ENCODE measurements around the gene CIRBP.

CIRBP gene

GRCh38 chr19:1230783-1231489 is 38.2 kb upstream of the CIRBP start:
- no peak for DNase-seq (ENCODE audit: low read depth in 1 of 2, low spot score in 1 of 2)

- DNase-seq (ENCODE audit: low read depth in 1 of 2, low spot score in 1 of 2), result no peak
Measured at GRCh38 chr19:1231729-1232637, 37.1 kb upstream of the CIRBP start.

GRCh38 chr19:1232652-1233072 is 36.5 kb upstream of the CIRBP start:
- DNase-seq (ENCODE audit: low read depth in 1 of 2, low spot score in 1 of 2), result no peak

GRCh38 chr19:1233115-1233667 is 35.9 kb upstream of the CIRBP start:
- DNase-seq (ENCODE audit: low read depth in 1 of 2, low spot score in 1 of 2), result no peak

GRCh38 chr19:1234051-1234954 is 34.8 kb upstream of the CIRBP start:
- DNase-seq (ENCODE audit: low read depth in 1 of 2, low spot score in 1 of 2), result no peak

GRCh38 chr19:1234955-1235380 is 34.2 kb upstream of the CIRBP start:
- DNase-seq (ENCODE audit: low read depth in 1 of 2, low spot score in 1 of 2), result no peak

- DNase-seq (ENCODE audit: low read depth in 1 of 2, low spot score in 1 of 2), result no peak
Measured at GRCh38 chr19:1235625-1236538, 33.2 kb upstream of the CIRBP start.

- no peak for DNase-seq (ENCODE audit: low read depth in 1 of 2, low spot score in 1 of 2)
Measured at GRCh38 chr19:1236576-1236975, 32.6 kb upstream of the CIRBP start.

- no peak for DNase-seq (ENCODE audit: low read depth in 1 of 2, low spot score in 1 of 2)
Measured at GRCh38 chr19:1237027-1237659, 32.0 kb upstream of the CIRBP start.

GRCh38 chr19:1237754-1238368 is 31.3 kb upstream of the CIRBP start, which contains the start of gene CBARP:
Gene CBARP (minus strand): TSS chr19:1238005. CDS start chr19:1236100, 1,905 bp downstream.
- no peak for DNase-seq (ENCODE audit: low read depth in 1 of 2, low spot score in 1 of 2)

GRCh38 chr19:1238369-1239303 is 30.5 kb upstream of the CIRBP start:
- DNase-seq (ENCODE audit: low read depth in 1 of 2, low spot score in 1 of 2), result no peak

- DNase-seq (ENCODE audit: low read depth in 1 of 2, low spot score in 1 of 2), result no peak
Measured at GRCh38 chr19:1239420-1239795, 29.7 kb upstream of the CIRBP start.

- peak; percentile 84 to 94 for DNase-seq (ENCODE audit: low read depth in 1 of 2, low spot score in 1 of 2)
Measured at GRCh38 chr19:1239796-1240737, 29.1 kb upstream of the CIRBP start.

- DNase-seq (ENCODE audit: low read depth in 1 of 2, low spot score in 1 of 2), result no peak
Measured at GRCh38 chr19:1240925-1241324, 28.2 kb upstream of the CIRBP start.

- DNase-seq (ENCODE audit: low read depth in 1 of 2, low spot score in 1 of 2), result peak; percentile 78 to 87
Measured at GRCh38 chr19:1241417-1242095, 27.6 kb upstream of the CIRBP start, which contains the start of gene ATP5F1D. Gene ATP5F1D (plus strand): TSS chr19:1241751. CDS start chr19:1241851, 100 bp downstream.
